ENCODE results near the gene ZDBF2. TPM values are rescaled to one million over a fixed set of nuclear protein-coding genes. Genes with fewer than 3 reads are reported as not detected.
"Not testable (repeated sequence)": the region's sequence is repeated elsewhere in the genome, so short reads cannot be mapped to it uniquely, and the experiment has no call there.

The ZDBF2 gene
- total and polyA plus RNA-seq, 7 donors: 1.4 to 20.8 (median 7.1) TPM

- H3K27me3 ChIP-seq (ENCODE audit: insufficient read depth in 3 of 3, low read length in 2 of 3): peaks cover 4 to 88% (median 14%) of the 10 kb centered on the region in 3 donors
- no peak overlapping the region for H3K4me3 ChIP-seq
- no peaks in the 10 kb centered on the region for H3K9me3 ChIP-seq
- ATAC-seq (no peak), DNase-seq (no peak)
- intact Hi-C loops (cut with DNase I): no loop called here
- H3K36me3 ChIP-seq (ENCODE audit: insufficient read depth in 1 of 2, low read depth in 1 of 2): no peaks in the 10 kb centered on the region
- no peak for TF ChIP-seq CTCF (IDR thresholded peaks at IDR 0.05)
- no peaks in the 10 kb centered on the region for H3K4me1 ChIP-seq
- WGBS, 3 donors: 44 to 47% (median 45%) methylated on average over 7 of the region's 7 CpGs
- H3K27ac ChIP-seq: no peak overlapping the region
These were observed 16.6 kb upstream of the ZDBF2 start for GRCh38 chr2:206257861-206258260.

- H3K27me3 ChIP-seq (ENCODE audit: insufficient read depth in 3 of 3, low read length in 2 of 3): peaks cover 10 to 88% (median 14%) of the 10 kb centered on the region in 3 donors
- WGBS, 3 donors: 52 to 55% (median 55%) methylated on average over 8 of the region's 8 CpGs
- DNase-seq; intact Hi-C loops (cut with DNase I); H3K27ac ChIP-seq; ATAC-seq; H3K4me3 ChIP-seq; H3K4me1 ChIP-seq; H3K9me3 ChIP-seq; H3K36me3 ChIP-seq (ENCODE audit: insufficient read depth in 1 of 2, low read depth in 1 of 2): not testable (repeated sequence)
These were observed 15.8 kb upstream of the ZDBF2 start for GRCh38 chr2:206258615-206259014.

GRCh38 chr2:206259376-206260187 is 14.9 kb upstream of the ZDBF2 start:
- no peaks in the 10 kb centered on the region for H3K9me3 ChIP-seq
- H3K27me3 ChIP-seq (ENCODE audit: insufficient read depth in 3 of 3, low read length in 2 of 3): peaks cover 10 to 90% (median 15%) of the 10 kb centered on the region in 3 donors
- intact Hi-C loops (cut with DNase I): no loop called here
- no peaks in the 10 kb centered on the region for H3K4me1 ChIP-seq
- 49 to 53% (median 50%) methylated on average over 10 of the region's 10 CpGs for WGBS, 3 donors
- no peak for TF ChIP-seq CTCF (IDR thresholded peaks at IDR 0.05)
- H3K36me3 ChIP-seq (ENCODE audit: insufficient read depth in 1 of 2, low read depth in 1 of 2): no peaks in the 10 kb centered on the region
- no peak overlapping the region for H3K4me3 ChIP-seq
- H3K27ac ChIP-seq: no peak overlapping the region
- ATAC-seq: no peak
- no peak for DNase-seq

- intact Hi-C loops (cut with DNase I): no loop called here
- H3K27me3 ChIP-seq (ENCODE audit: insufficient read depth in 3 of 3, low read length in 2 of 3): peaks cover 13 to 90% (median 14%) of the 10 kb centered on the region in 3 donors
- 30 to 32% (median 30%) methylated on average over 7 of the region's 7 CpGs for WGBS, 3 donors
- TF ChIP-seq CTCF (IDR thresholded peaks at IDR 0.05): peak; percentile 26
- no peaks in the 10 kb centered on the region for H3K36me3 ChIP-seq (ENCODE audit: insufficient read depth in 1 of 2, low read depth in 1 of 2)
- H3K4me1 ChIP-seq: no peaks in the 10 kb centered on the region
- no peak overlapping the region for H3K4me3 ChIP-seq
- DNase-seq (no peak), ATAC-seq (peak in 1 of 4 donors; percentile 65)
- no peaks in the 10 kb centered on the region for H3K9me3 ChIP-seq
- H3K27ac ChIP-seq: no peak overlapping the region
These were observed 14.1 kb upstream of the ZDBF2 start for GRCh38 chr2:206260188-206261012.
